ENCODE measurements around the gene C1RL.

GRCh38 chr12:7145671-7146070 lies 36.7 kb upstream of the C1RL start:
- TF ChIP-seq TAF1 (IDR thresholded peaks at IDR 0.05; ENCODE audit: low read depth), result no peak
- TF ChIP-seq CREB1 (IDR thresholded peaks at IDR 0.05; ENCODE audit: low read depth), result no peak
- TF ChIP-seq MAX (IDR thresholded peaks at IDR 0.05), result no peak
